Liver (tissue), 9 donors: ENCODE measurements around the gene HHIPL1. TPM values are rescaled to one million over a fixed set of nuclear protein-coding genes. Genes with fewer than 3 reads are reported as not detected.

ENCODE experiments used
- DNase-seq: peaks from one replicate; pipeline ENCODE4 v3.0.0-alpha.2; 2017; ENCODE audit warnings: low spot score
- H3K27ac ChIP-seq, 2 donors: one replicate each; pipeline ENCODE4 v1.7.0; 2013; ENCODE audit warnings: inconsistent platforms in 2 of 2, low read length in 2 of 2, control low read depth in 1 of 2, low read depth in 1 of 2, mild to moderate bottlenecking in 1 of 2
- H3K27me3 ChIP-seq, 4 donors: one replicate each; pipeline versions ENCODE4 v1.6.1 to v1.7.0; 2013; ENCODE audit warnings: low read length in 3 of 4, inconsistent platforms in 1 of 4, mild to moderate bottlenecking in 1 of 4, moderate library complexity in 1 of 4; ENCODE audit not compliant: control insufficient read depth in 4 of 4, insufficient read depth in 4 of 4
- H3K36me3 ChIP-seq, 4 donors: one replicate each; pipeline versions ENCODE4 v1.6.1 to v1.7.0; 2013; ENCODE audit warnings: low read length in 3 of 4, mild to moderate bottlenecking in 3 of 4, low read depth in 1 of 4, moderate library complexity in 1 of 4; ENCODE audit not compliant: control insufficient read depth in 4 of 4, insufficient read depth in 3 of 4
- H3K4me1 ChIP-seq, 4 donors: one replicate each; pipeline versions ENCODE4 v1.6.1 to v1.7.0; 2013; ENCODE audit warnings: low read length in 3 of 4, mild to moderate bottlenecking in 3 of 4, moderate library complexity in 1 of 4; ENCODE audit not compliant: control insufficient read depth in 4 of 4, insufficient read depth in 4 of 4
- H3K4me3 ChIP-seq, 3 donors: one replicate each; pipeline versions ENCODE4 v1.6.1 to v1.7.0; 2013; ENCODE audit warnings: low read length in 3 of 3, control low read depth in 1 of 3, low read depth in 1 of 3, mild to moderate bottlenecking in 1 of 3
- H3K9ac ChIP-seq, 2 donors: one replicate each; pipeline ENCODE4 v1.7.0; 2013; ENCODE audit warnings: low read length in 2 of 2, mild to moderate bottlenecking in 2 of 2, moderate library complexity in 2 of 2, control low read depth in 1 of 2, low read depth in 1 of 2
- H3K9me3 ChIP-seq, 4 donors: one replicate each; pipeline versions ENCODE4 v1.6.1 to v1.7.0; 2013; ENCODE audit warnings: low read length in 3 of 4; ENCODE audit not compliant: control insufficient read depth in 4 of 4
- CTCF ChIP-seq: fragments of 150-350 bp; IDR thresholded peaks from 2 replicates; pipeline ENCODE4 v1.5.1; 2017; ENCODE audit warnings: improper control_type of control experiment, low read depth, low read length; ENCODE audit not compliant: missing input control
- EGR1 ChIP-seq, 2 donors: IDR thresholded peaks; 2 replicates each; pipeline ENCODE4 v1.6.1; 2016 to 2018; ENCODE audit warnings: antibody characterized with exemption in 2 of 2, low read depth in 2 of 2
- FOXA1 ChIP-seq: IDR thresholded peaks from 2 replicates; pipeline ENCODE4 v1.6.1; 2016; ENCODE audit warnings: antibody characterized with exemption
- FOXA2 ChIP-seq: IDR thresholded peaks from 2 replicates; pipeline ENCODE4 v1.6.1; 2016; ENCODE audit warnings: antibody characterized with exemption
- GABPA ChIP-seq, 2 donors: IDR thresholded peaks in 1 of 2; conservative IDR thresholded peaks in 1 of 2; 2 replicates each; pipeline ENCODE4 v1.6.1; 2016; ENCODE audit warnings: antibody characterized with exemption in 2 of 2, mild to moderate bottlenecking in 1 of 2, moderate library complexity in 1 of 2
- HNF4G ChIP-seq: IDR thresholded peaks from 2 replicates; pipeline ENCODE4 v1.6.1; 2016; ENCODE audit warnings: antibody characterized with exemption
- RAD21 ChIP-seq, 2 donors: IDR thresholded peaks; 2 replicates each; pipeline ENCODE4 v1.6.1; 2016; ENCODE audit warnings: antibody characterized with exemption in 2 of 2, mild to moderate bottlenecking in 2 of 2
- RXRA ChIP-seq, 2 donors: IDR thresholded peaks; 2 replicates each; pipeline ENCODE4 v1.6.1; 2017 to 2018; ENCODE audit warnings: antibody characterized with exemption in 2 of 2, mild to moderate bottlenecking in 1 of 2
- SP1 ChIP-seq: IDR thresholded peaks from 2 replicates; pipeline ENCODE4 v1.6.1; 2018; ENCODE audit warnings: antibody characterized with exemption, mild to moderate bottlenecking
- TAF1 ChIP-seq: conservative IDR thresholded peaks from 2 replicates; pipeline ENCODE4 v1.6.1; 2016; ENCODE audit warnings: antibody characterized with exemption, mild to moderate bottlenecking
- ZBTB33 ChIP-seq: IDR thresholded peaks from 2 replicates; pipeline ENCODE4 v1.6.1; 2016; ENCODE audit warnings: antibody characterized with exemption
- WGBS: extraction: QIAGEN DNeasy Blood & Tissue Kit; methylation state at CpG from one replicate; pipeline ENCODE4 v1.1.7; 2013; 5-methylcytosine and 5-hydroxymethylcytosine counted together
- polyA plus RNA-seq, 2 donors: library from polyadenylated mRNA; stranded (reverse) in 1 of 2; unstranded in 1 of 2; fragments of 200-250 nt in 1 of 2; fragments of >200 nt in 1 of 2; fragmentation: Nextera tagmentation in 1 of 2; extraction: Ambion mirVana in 1 of 2; gene quantifications; one replicate each; pipeline versions ENCODE4 v1.2.1 to v1.2.3, GENCODE V29; 2013 to 2015
- total RNA-seq, 2 donors: library from RNA; depleted of rRNA; stranded (reverse); fragments of >200 nt; gene quantifications; one replicate each; pipeline ENCODE4 v1.2.3, GENCODE V29; 2014
- donor health status: healthy.
- donor health status: healthy.
- donor health status: healthy.
- donor health status: healthy.
- donor health status: healthy.

The HHIPL1 gene
- total and polyA plus RNA-seq, 4 donors, result 0.96 to 1.7 (median 1.0) TPM

GRCh38 chr14:99690636-99691035 lies 45.7 kb downstream of the HHIPL1 start:
- no peak overlapping the region for H3K4me3 ChIP-seq
- peak; percentile 20 for DNase-seq
- H3K4me1 ChIP-seq, result no peaks in the 10 kb centered on the region
- H3K36me3 ChIP-seq, result no peaks in the 10 kb centered on the region
- no peaks in the 10 kb centered on the region for H3K27me3 ChIP-seq
- H3K9ac ChIP-seq, result no peak overlapping the region
- H3K9me3 ChIP-seq, result no peaks in the 10 kb centered on the region
- 87% methylated on average over 5 of the region's 5 CpGs for WGBS
- TF ChIP-seq RAD21 (IDR thresholded peaks at IDR 0.05), result no peak
- TF ChIP-seq HNF4G, result no peak
- no peak for TF ChIP-seq TAF1
- no peak for TF ChIP-seq EGR1 (IDR thresholded peaks at IDR 0.05; ENCODE audit: low read depth in 2 of 2)
- no peak for TF ChIP-seq ZBTB33
- no peak for TF ChIP-seq CTCF
- no peak overlapping the region for H3K27ac ChIP-seq

GRCh38 chr14:99691111-99691885 lies 46.4 kb downstream of the HHIPL1 start:
- WGBS, result 92% methylated on average over 13 of the region's 13 CpGs

More at GRCh38 chr14:99691111-99691885, 46.4 kb downstream of the HHIPL1 start:
- Histone ChIP-seq H3K4me3 (no peak overlapping the region), H3K36me3 (no peaks in the 10 kb centered on the region), H3K27ac (no peak overlapping the region), H3K27me3 (no peaks in the 10 kb centered on the region), H3K4me1 (no peaks in the 10 kb centered on the region), H3K9ac (no peak overlapping the region), H3K9me3 (no peaks in the 10 kb centered on the region)
- DNase-seq, result peak; percentile 24
- TF ChIP-seq RXRA (IDR thresholded peaks at IDR 0.05), result no peak
- no peak for TF ChIP-seq GABPA (IDR thresholded peaks at IDR 0.05 in 1 of 2, conservative IDR thresholded peaks at IDR 0.05 in 1 of 2)
- TF ChIP-seq SP1, result no peak
- TF ChIP-seq EGR1 (IDR thresholded peaks at IDR 0.05; ENCODE audit: low read depth in 2 of 2), result no peak
- no peak for TF ChIP-seq FOXA1
- TF ChIP-seq ZBTB33, result no peak
- no peak for TF ChIP-seq FOXA2
